ENCODE results near the gene PKN3. TPM values are rescaled to one million over a fixed set of nuclear protein-coding genes. Genes with fewer than 3 reads are reported as not detected.

PKN3 gene
- total RNA-seq, 1 donor from 2014 or later, result 11.7 TPM

- Mint-ChIP-seq H3K27ac (no peak overlapping the region), H3K4me1 (ENCODE audit: unreplicated experiment) (no peaks in the 10 kb centered on the region)
- no peak for TF ChIP-seq CTCF (conservative IDR thresholded peaks at IDR 0.05)
Measured at GRCh38 chr9:128750926-128751595, 48.8 kb downstream of the PKN3 start.

GRCh38 chr9:128753627-128754026 is 51.3 kb downstream of the PKN3 start:
- Mint-ChIP-seq H3K27me3 (no peaks in the 10 kb centered on the region), H3K36me3 (peaks cover 3% of the 10 kb centered on the region), H3K9me3 (no peaks in the 10 kb centered on the region), H3K27ac (no peak overlapping the region), H3K4me3 (no peak overlapping the region), H3K4me1 (ENCODE audit: unreplicated experiment) (no peaks in the 10 kb centered on the region)
- no peak for DNase-seq (ENCODE audit: extremely low spot score, unreplicated experiment)
- TF ChIP-seq CTCF (conservative IDR thresholded peaks at IDR 0.05), result no peak

More at GRCh38 chr9:128750926-128751595, 48.8 kb downstream of the PKN3 start:
- Mint-ChIP-seq H3K4me3 (no peak overlapping the region), H3K9me3 (no peaks in the 10 kb centered on the region), H3K27me3 (no peaks in the 10 kb centered on the region), H3K36me3 (peaks cover 3% of the 10 kb centered on the region)
- DNase-seq (ENCODE audit: extremely low spot score, unreplicated experiment), result no peak

GRCh38 chr9:128757602-128758001 is 55.3 kb downstream of the PKN3 start:
- H3K36me3 Mint-ChIP-seq, result peaks cover 3% of the 10 kb centered on the region

GRCh38 chr9:128762671-128763449 is 60.6 kb downstream of the PKN3 start:
- no peak overlapping the region for H3K27ac Mint-ChIP-seq
- no peaks in the 10 kb centered on the region for H3K36me3 Mint-ChIP-seq
- H3K4me1 Mint-ChIP-seq (ENCODE audit: unreplicated experiment), result peaks cover 9% of the 10 kb centered on the region
- no peaks in the 10 kb centered on the region for H3K9me3 Mint-ChIP-seq
- H3K4me3 Mint-ChIP-seq, result no peak overlapping the region
- no peak for DNase-seq (ENCODE audit: extremely low spot score, unreplicated experiment)
- no peaks in the 10 kb centered on the region for H3K27me3 Mint-ChIP-seq
- TF ChIP-seq CTCF (conservative IDR thresholded peaks at IDR 0.05), result no peak

More at GRCh38 chr9:128757602-128758001, 55.3 kb downstream of the PKN3 start:
- Mint-ChIP-seq H3K9me3 (no peaks in the 10 kb centered on the region), H3K27ac (no peak overlapping the region), H3K4me3 (no peak overlapping the region), H3K4me1 (ENCODE audit: unreplicated experiment) (peaks cover 5% of the 10 kb centered on the region), H3K27me3 (no peaks in the 10 kb centered on the region)
- no peak for TF ChIP-seq CTCF (conservative IDR thresholded peaks at IDR 0.05)
- no peak for DNase-seq (ENCODE audit: extremely low spot score, unreplicated experiment)

- no peak overlapping the region for H3K27ac Mint-ChIP-seq
- no peaks in the 10 kb centered on the region for H3K27me3 Mint-ChIP-seq
Measured at GRCh38 chr9:128764361-128764760, 62.1 kb downstream of the PKN3 start.

More at GRCh38 chr9:128764361-128764760, 62.1 kb downstream of the PKN3 start:
- H3K4me1 Mint-ChIP-seq (ENCODE audit: unreplicated experiment), result peaks cover 9% of the 10 kb centered on the region
- H3K9me3 Mint-ChIP-seq, result no peaks in the 10 kb centered on the region
- TF ChIP-seq CTCF (conservative IDR thresholded peaks at IDR 0.05), result no peak
- DNase-seq (ENCODE audit: extremely low spot score, unreplicated experiment), result no peak
- H3K36me3 Mint-ChIP-seq, result no peaks in the 10 kb centered on the region
- H3K4me3 Mint-ChIP-seq, result no peak overlapping the region

Measured in type B pancreatic cell (in vitro differentiated cells).